ENCODE results near the gene PROSER3.

- no peak for TF ChIP-seq CTCF (IDR thresholded peaks at IDR 0.05)
- no peak for TF ChIP-seq POLR2AphosphoS5 (IDR thresholded peaks at IDR 0.05)
Measured at GRCh38 chr19:35750167-35750566, 7.8 kb upstream of the PROSER3 start.
